ENCODE data around the gene LHX6.

GRCh38 chr9:122236681-122237080, 7.9 kb upstream of the LHX6 start:
- TF ChIP-seq GATA2 (IDR thresholded peaks at IDR 0.05; ENCODE audit: low read depth, low read length) (no peak), GATA3 (IDR thresholded peaks at IDR 0.05; ENCODE audit: low read depth, low read length) (no peak)

Measured in SH-SY5Y (cell line).